A673 (cell line): ENCODE data around the gene NCKAP5.

ENCODE experiments used
- EZH2 ChIP-seq: fragments of 200-600 bp; sonication (generic); IDR thresholded peaks from 2 replicates; pipeline ENCODE4 v1.6.1; 2017; ENCODE audit warnings: borderline replicate concordance, low read depth, mild to moderate bottlenecking, mixed read lengths, antibody characterized with exemption, low read length; ENCODE audit not compliant: poor library complexity, severe bottlenecking
- TF ChIP-seq, protein P1 (sequence below): fragments of 300-800, 200-600 bp; sonication (generic); conservative IDR thresholded peaks from 2 replicates; pipeline ENCODE4 v1.5.1; 2017; ENCODE audit warnings: low read depth, mild to moderate bottlenecking, antibody characterized with exemption, low read length, moderate library complexity, mixed read lengths

GRCh38 chr2:133346654-133347053 is 221.6 kb downstream of the NCKAP5 start:
- TF ChIP-seq, protein P1, sequence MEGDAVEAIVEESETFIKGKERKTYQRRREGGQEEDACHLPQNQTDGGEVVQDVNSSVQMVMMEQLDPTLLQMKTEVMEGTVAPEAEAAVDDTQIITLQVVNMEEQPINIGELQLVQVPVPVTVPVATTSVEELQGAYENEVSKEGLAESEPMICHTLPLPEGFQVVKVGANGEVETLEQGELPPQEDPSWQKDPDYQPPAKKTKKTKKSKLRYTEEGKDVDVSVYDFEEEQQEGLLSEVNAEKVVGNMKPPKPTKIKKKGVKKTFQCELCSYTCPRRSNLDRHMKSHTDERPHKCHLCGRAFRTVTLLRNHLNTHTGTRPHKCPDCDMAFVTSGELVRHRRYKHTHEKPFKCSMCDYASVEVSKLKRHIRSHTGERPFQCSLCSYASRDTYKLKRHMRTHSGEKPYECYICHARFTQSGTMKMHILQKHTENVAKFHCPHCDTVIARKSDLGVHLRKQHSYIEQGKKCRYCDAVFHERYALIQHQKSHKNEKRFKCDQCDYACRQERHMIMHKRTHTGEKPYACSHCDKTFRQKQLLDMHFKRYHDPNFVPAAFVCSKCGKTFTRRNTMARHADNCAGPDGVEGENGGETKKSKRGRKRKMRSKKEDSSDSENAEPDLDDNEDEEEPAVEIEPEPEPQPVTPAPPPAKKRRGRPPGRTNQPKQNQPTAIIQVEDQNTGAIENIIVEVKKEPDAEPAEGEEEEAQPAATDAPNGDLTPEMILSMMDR: no peak
- TF ChIP-seq EZH2: no peak
